K562 (cell line): Measurements from ENCODE around the gene SERTAD3. TPM values are rescaled to one million over a fixed set of nuclear protein-coding genes. Genes with fewer than 3 reads are reported as not detected.

Experiments used
- CCNT2 ChIP-seq: IDR thresholded peaks from 2 replicates; pipeline ENCODE4 v1.6.1; 2011; ENCODE audit warnings: borderline replicate concordance, low read depth, mild to moderate bottlenecking, moderate library complexity, mixed read lengths, low read length; ENCODE audit not compliant: insufficient read length; ENCODE audit errors: extremely low read depth
- DPF2 ChIP-seq: fragments of 450-650 bp; IDR thresholded peaks from 2 replicates; pipeline ENCODE4 v1.6.1; 2016
- ID3 ChIP-seq, 2 experiments: fragments of 250-450 bp in 1 of 2; fragments of 450-650 bp in 1 of 2; sonication (Bioruptor Pico) in 1 of 2; IDR thresholded peaks; 2 replicates each; pipeline versions ENCODE4 v1.6.1 to v1.8.0; 2016 to 2021; ENCODE audit warnings: mild to moderate bottlenecking in 2 of 2, moderate library complexity in 2 of 2, missing compliant biosample characterization in 1 of 2, missing genetic modification characterization in 1 of 2
- JUND ChIP-seq, 2 experiments: IDR thresholded peaks; 2 replicates in 1 of 2; 3 replicates in 1 of 2; pipeline ENCODE4 v1.6.1; 2011; ENCODE audit warnings: borderline replicate concordance in 2 of 2, low read depth in 2 of 2, low read length in 2 of 2, improper control_type of control experiment in 1 of 2, missing biosample characterization in 1 of 2, missing genetic modification characterization in 1 of 2, missing genetic modification reagents in 1 of 2
- KAT7 ChIP-seq: sonication (generic); formaldehyde crosslinking; IDR thresholded peaks from 2 replicates; pipeline ENCODE4 v1.8.0; 2022; ENCODE audit warnings: missing genetic modification reagents, mild to moderate bottlenecking, borderline replicate concordance
- L3MBTL2 ChIP-seq: fragments of 450-650 bp; IDR thresholded peaks from 2 replicates; pipeline ENCODE4 v1.6.1; 2016; ENCODE audit warnings: mild to moderate bottlenecking, moderate library complexity
- MIER1 ChIP-seq: fragments of 450-650 bp; IDR thresholded peaks from 2 replicates; pipeline ENCODE4 v1.6.1; 2016; ENCODE audit warnings: antibody characterized with exemption, mild to moderate bottlenecking, low read depth
- NFIC ChIP-seq: fragments of 450-650 bp; IDR thresholded peaks from 2 replicates; pipeline ENCODE4 v1.6.1; 2017; ENCODE audit warnings: mild to moderate bottlenecking, inconsistent platforms
- NR2C1 ChIP-seq, 2 experiments: fragments of 450-650 bp; IDR thresholded peaks; 2 replicates each; pipeline ENCODE4 v1.6.1; 2017; ENCODE audit warnings: mild to moderate bottlenecking in 2 of 2, antibody characterized with exemption in 1 of 2, inconsistent platforms in 1 of 2, missing compliant biosample characterization in 1 of 2, missing genetic modification characterization in 1 of 2
- SMARCC2 ChIP-seq: fragments of 450-650 bp; IDR thresholded peaks from 2 replicates; pipeline ENCODE4 v1.6.1; 2017; ENCODE audit warnings: antibody characterized with exemption, moderate library complexity, mild to moderate bottlenecking, low read depth
- SMARCE1 ChIP-seq: fragments of 450-650 bp; IDR thresholded peaks from 2 replicates; pipeline ENCODE4 v1.7.1; 2016; ENCODE audit warnings: mild to moderate bottlenecking
- ZNF134 ChIP-seq: fragments of 250-450 bp; sonication (Bioruptor Pico); conservative IDR thresholded peaks from 2 replicates; pipeline ENCODE4 v1.4.0; 2020
- ZNF511 ChIP-seq: sonication (generic); formaldehyde crosslinking; IDR thresholded peaks from 2 replicates; pipeline ENCODE4 v1.8.0; 2022; ENCODE audit warnings: mild to moderate bottlenecking, missing genetic modification reagents
- polyA plus RNA-seq, 8 experiments: library from polyadenylated mRNA; depleted of rRNA in 4 of 8; stranded (reverse) in 5 of 8; unstranded in 3 of 8; fragments of >200 nt; fragmentation: Nextera tagmentation in 2 of 8; fragmentation: Illumina TruSeq in 1 of 8; extraction: Ambion mirVana in 2 of 8; extraction: Trizol in 1 of 8; gene quantifications; 2 replicates each; pipeline versions ENCODE4 v1.2.1 to v1.2.3, GENCODE V29; 2011 to 2014; ENCODE audit warnings: inconsistent platforms in 1 of 8, missing spikeins in 1 of 8
- total RNA-seq, 7 experiments: library from RNA; depleted of rRNA in 6 of 7; stranded (reverse); fragments of >200 nt in 6 of 7; fragmentation: Illumina TruSeq in 2 of 7; extraction: Trizol in 2 of 7; gene quantifications; 2 replicates each; pipeline versions ENCODE4 v1.2.1 to v1.2.3, GENCODE V29; 2011 to 2021; ENCODE audit warnings: low replicate concordance in 1 of 7
- TF ChIP-seq, protein P1 (sequence below): fragments of 450-650 bp; formaldehyde crosslinking; IDR thresholded peaks from 2 replicates; pipeline ENCODE4 v1.4.0; 2022; ENCODE audit warnings: missing genetic modification characterization
- TF ChIP-seq, protein P2 (sequence below), 2 experiments: IDR thresholded peaks; 2 replicates each; pipeline ENCODE4 v1.6.1; 2011; ENCODE audit warnings: borderline replicate concordance in 1 of 2, control low read depth in 1 of 2, low read depth in 1 of 2, low read length in 1 of 2, mild to moderate bottlenecking in 1 of 2, mixed read lengths in 1 of 2, moderate library complexity in 1 of 2; ENCODE audit not compliant: insufficient read depth in 1 of 2, insufficient read length in 1 of 2, poor library complexity in 1 of 2, severe bottlenecking in 1 of 2; ENCODE audit errors: extremely low read depth in 1 of 2
- TF ChIP-seq, protein P3 (sequence below): sonication (generic); formaldehyde crosslinking; IDR thresholded peaks from 2 replicates; pipeline ENCODE4 v1.9.0; 2022; ENCODE audit warnings: mild to moderate bottlenecking, missing genetic modification reagents

Gene SERTAD3
- total and polyA plus RNA-seq, 9 of the 15 experiments (the other 6 are each of a cell fraction or from before 2014, with no cell fraction given): 5.4 to 28.9 (median 17.5) TPM

DNA sequence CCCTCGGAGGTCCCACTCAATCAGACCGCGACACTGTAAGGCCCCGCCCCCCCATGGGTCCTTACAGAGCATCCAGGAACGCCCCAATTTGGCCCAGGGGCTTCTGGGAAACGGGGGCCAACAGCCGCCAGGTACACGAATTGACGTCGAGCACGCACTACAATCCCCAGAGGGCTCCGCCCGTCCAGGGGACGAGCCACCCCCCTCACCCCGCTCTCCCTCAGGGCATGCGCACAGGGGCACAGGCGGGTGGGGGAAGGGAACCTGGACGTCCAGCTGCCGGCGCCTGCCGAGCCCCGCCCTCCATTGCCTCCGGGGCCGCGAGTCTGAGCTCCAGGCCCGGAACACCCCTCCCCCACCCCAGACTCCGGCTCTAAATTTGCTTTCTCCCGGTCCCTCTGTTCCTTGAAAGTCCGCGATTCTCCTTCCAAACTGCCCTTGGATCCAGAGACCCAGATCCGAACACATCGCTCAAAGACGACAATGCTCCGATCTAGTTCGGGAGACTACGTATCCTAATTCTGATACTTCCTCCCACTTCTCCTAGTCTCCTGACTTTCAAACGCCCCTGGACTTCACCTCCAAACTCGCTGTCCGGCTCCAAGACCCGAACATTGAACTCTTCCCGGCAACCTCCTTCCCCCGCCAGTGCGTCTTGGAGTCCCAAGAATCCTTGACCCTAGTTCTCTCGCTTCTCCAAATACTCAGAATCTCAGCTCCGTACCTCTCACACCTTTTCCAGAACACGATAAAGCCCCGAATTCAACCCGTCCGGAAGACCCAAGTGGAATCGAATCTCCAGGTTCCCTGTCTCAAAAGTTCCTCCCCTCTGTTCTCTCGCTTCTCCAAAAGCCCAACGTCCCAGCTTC lies 770 bp downstream of the SERTAD3 start (continued):
- TF ChIP-seq, protein P1, sequence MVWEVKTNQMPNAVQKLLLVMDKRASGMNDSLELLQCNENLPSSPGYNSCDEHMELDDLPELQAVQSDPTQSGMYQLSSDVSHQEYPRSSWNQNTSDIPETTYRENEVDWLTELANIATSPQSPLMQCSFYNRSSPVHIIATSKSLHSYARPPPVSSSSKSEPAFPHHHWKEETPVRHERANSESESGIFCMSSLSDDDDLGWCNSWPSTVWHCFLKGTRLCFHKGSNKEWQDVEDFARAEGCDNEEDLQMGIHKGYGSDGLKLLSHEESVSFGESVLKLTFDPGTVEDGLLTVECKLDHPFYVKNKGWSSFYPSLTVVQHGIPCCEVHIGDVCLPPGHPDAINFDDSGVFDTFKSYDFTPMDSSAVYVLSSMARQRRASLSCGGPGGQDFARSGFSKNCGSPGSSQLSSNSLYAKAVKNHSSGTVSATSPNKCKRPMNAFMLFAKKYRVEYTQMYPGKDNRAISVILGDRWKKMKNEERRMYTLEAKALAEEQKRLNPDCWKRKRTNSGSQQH (CRISPR knock-in tag): no peak
- TF ChIP-seq, protein P2, sequence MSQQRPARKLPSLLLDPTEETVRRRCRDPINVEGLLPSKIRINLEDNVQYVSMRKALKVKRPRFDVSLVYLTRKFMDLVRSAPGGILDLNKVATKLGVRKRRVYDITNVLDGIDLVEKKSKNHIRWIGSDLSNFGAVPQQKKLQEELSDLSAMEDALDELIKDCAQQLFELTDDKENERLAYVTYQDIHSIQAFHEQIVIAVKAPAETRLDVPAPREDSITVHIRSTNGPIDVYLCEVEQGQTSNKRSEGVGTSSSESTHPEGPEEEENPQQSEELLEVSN (IDR thresholded peaks at IDR 0.05; ENCODE audit: borderline replicate concordance in 1 of 2, extremely low read depth in 1 of 2, insufficient read depth in 1 of 2, insufficient read length in 1 of 2, low read depth in 1 of 2, low read length in 1 of 2, poor library complexity in 1 of 2, severe bottlenecking in 1 of 2): no peak
- TF ChIP-seq ID3 (CRISPR knock-in tag; IDR thresholded peaks at IDR 0.05) (no peak), ID3 (tag; IDR thresholded peaks at IDR 0.05) (no peak), ZNF134 (CRISPR knock-in tag) (no peak), NR2C1 (IDR thresholded peaks at IDR 0.05) (no peak), NR2C1 (tag; IDR thresholded peaks at IDR 0.05) (peak; percentile 82), L3MBTL2 (peak; percentile 61; the same call in 1 of the 2 replicates), CCNT2 (peak; percentile 97), DPF2 (peak; percentile 61), ZNF511 (CRISPR knock-in tag) (no peak), SMARCC2 (0 out of 2 replicates have a peak, but pooled peaks have one; percentile 30), MIER1 (peak; percentile 73; the same call in 1 of the 2 replicates), JUND (IDR thresholded peaks at IDR 0.05; ENCODE audit: borderline replicate concordance, low read depth, low read length) (peak; percentile 69), JUND (tag; IDR thresholded peaks at IDR 0.05; ENCODE audit: borderline replicate concordance, low read depth, low read length) (no peak; the same call in 2 of the 3 replicates), NFIC (peak; percentile 51), SMARCE1 (peak; percentile 73), KAT7 (CRISPR knock-in tag) (no peak)
- TF ChIP-seq, protein P3, sequence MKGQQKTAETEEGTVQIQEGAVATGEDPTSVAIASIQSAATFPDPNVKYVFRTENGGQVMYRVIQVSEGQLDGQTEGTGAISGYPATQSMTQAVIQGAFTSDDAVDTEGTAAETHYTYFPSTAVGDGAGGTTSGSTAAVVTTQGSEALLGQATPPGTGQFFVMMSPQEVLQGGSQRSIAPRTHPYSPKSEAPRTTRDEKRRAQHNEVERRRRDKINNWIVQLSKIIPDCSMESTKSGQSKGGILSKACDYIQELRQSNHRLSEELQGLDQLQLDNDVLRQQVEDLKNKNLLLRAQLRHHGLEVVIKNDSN (CRISPR knock-in tag): no peak
